Activated naive CD4-positive, alpha-beta T cell treated with Interleukin-2 at 50 U/mL for 16 hours (primary cell): ENCODE data around the gene CCDC91.
"Not testable (repeated sequence)": the region's sequence is repeated elsewhere in the genome, so short reads cannot be mapped to it uniquely, and the experiment has no call there.

Source experiments
- DNase-seq: peaks from one replicate; pipeline ENCODE4 v3.0.0-alpha.2; 2020

CCDC91 gene

DNA sequence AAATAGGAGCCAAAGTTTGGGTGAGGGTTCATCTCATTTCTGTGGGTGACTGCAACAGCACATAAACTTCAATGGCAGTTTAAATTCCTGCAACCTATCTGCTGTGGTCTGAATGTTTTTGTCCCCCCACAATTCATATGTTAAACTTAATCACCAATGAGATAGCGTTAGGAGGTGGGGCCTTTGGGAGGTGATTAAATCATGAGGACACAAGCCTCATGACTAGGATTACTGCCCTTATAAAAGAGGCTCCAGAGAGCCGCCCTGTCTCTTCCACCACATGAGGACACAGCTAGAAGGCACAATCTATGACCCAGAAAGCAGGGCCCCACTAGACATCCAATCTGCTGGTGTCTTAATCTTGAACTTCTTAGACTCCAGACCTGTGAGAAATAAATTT is 3.8 kb upstream of the CCDC91 start:
- DNase-seq = no peak

- DNase-seq = no peak
Observed at GRCh38 chr12:28189784-28190320, 404 bp upstream of the CCDC91 start.

DNA sequence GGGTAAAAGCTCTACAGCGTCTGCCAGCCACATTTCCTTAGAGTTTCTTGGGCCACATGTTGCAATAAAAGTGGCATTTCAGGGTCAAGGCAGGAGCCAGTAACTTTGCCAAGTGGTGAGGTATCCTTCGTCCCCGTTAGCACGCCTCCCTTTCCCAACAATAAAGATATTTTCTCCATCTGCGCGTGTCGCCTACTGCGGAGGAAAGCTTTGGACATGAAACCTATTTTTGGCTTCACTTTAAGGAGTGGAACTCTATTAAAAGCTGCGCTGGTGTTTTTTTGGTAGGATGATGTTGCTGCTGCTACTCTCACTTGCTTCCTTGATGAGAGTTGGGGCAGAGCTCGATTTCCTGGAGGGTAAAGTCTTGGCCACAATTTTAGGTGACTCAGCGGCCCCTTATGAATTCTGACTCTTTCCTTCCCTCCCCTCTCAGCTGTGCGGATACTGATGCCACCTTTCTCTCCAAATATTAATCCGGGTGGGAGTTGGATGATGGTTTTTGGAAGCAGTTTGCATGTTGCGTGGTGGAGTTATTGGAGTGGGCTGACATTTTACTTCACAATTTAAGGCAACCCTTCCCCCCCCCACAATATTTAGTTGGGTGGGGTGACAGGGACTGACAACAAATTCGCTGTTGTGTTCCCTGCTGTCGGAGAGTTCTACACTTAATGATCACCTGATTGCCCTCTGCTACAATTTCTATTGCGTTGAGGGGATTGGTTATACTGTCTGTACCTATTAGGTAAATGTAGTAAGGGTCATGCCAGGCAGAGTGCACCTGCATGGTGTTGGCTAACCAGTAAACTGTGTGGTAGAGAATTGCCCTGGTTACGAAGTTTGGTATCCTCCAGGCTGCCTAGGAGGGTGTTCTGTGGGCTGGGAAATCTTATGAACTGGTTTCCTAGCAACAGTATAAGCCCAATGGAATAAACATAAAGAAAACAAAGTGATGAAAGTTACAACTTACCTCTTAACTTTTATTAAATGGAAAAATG is 1.1 kb downstream of the CCDC91 start:
- peak; percentile 51 for DNase-seq

- no peak for DNase-seq
Observed at GRCh38 chr12:28192125-28192524, 1.9 kb downstream of the CCDC91 start.

DNA sequence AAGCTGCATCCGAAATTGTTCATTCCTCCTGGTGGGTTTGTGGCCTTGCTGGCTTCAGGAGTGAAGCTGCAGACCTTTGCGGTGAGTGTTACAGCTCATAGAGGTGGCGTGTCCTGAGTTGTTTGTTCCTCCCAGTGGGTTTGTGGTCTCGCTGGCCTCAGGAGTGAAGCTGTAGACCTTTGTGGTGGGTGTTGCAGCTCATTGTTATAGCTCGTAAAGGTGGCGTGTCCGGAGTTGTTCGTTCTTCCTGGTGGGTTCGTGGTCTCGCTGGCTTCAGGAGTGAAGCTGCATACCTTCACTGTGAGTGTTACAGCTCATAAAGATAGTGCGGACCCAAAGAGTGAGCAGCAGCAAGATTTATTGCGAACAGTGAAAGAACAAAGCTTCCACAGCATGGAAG is 4.4 kb downstream of the CCDC91 start:
- not testable (repeated sequence) for DNase-seq

DNA sequence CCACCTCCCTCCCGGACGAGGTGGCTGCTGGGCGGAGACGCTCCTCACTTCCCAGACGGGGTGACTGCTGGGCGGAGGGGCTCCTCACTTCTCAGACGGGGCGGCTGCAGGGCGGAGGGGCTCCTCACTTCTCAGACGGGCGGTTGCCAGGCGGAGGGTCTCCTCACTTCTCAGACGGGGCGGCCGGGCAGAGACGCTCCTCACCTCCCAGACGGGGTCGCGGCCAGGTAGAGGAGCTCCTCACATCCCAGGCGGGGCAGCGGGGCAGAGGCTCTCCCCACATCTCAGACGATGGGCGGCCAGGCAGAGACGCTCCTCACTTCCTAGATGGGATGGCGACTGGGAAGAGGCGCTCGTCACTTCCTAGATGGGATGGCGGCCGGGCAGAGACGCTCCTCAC is 10.9 kb downstream of the CCDC91 start:
- not testable (repeated sequence) for DNase-seq

DNA sequence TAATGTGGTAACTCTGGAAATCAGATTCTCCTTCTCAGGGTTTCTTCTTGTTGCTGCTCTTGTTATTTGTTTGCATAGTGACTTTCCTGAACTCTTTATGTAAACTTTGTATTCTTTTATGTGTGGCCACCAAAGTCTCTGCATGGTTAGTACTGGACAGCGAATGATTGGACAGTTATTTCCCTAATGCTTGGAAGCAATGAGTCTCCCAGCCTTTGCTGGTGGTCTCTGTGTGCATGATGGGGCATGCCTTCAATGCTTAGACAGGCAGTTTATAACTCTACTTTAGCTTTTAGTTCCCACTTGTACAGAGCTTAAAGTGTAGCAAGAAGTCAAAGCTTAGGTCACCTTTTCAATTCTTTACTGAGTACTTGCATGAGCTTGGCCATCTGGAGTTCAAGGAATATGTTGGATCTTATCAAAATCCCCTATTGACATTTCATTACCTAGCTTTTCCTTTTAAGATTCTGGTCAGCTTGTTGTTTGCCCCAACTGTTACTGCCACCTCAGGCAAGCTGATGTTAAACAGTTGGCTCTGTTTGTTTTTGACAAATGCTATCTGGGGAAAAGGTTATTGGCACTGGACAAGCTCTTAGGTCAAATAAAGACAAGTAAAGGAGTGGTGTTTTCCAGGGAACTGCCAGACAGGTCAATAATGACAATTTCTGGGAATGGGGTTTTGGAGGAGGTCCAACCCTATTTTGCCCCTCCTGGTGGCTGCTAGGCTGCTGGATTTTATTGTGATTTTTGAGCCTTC is 12.3 kb downstream of the CCDC91 start:
- no peak for DNase-seq

DNA sequence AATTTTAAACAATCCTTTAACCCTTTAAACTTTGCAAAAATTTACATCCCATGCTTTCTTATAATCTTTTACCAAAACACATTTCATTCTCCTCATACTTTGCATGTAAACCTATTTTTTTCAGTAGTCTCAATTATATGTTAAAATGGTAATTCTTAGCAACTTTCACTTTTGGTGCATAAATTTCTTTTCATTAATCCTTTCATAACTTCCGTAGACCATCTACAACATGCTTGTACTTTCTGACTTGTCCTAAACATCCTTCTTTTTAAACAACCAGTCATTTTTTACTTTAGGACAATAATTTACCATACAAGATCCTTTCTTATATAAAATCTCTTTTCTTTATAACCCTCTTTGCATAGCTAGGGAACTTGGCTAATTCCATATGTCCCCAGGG is 19.5 kb downstream of the CCDC91 start:
- no peak for DNase-seq

- DNase-seq = no peak
Observed at GRCh38 chr12:28212182-28212581, 21.9 kb downstream of the CCDC91 start.

DNA sequence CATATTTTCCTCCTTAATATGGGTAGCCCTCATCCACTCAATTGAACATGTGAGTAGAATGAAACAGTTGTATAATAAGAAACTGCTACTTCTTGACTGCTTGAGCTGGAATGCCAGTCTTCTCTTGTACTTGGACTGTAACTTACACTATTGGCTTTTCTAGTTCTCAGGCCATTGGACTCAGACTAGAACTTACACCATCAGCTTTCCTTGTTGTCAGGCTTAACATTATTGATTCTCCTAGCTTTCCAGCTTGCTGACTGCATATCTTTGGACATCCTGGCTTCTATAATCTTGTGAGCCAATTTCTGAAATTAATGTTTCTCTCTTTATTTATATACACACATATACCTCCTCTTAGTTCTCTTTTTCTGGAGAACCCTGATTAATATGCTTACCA is 24.8 kb downstream of the CCDC91 start:
- DNase-seq = no peak

DNA sequence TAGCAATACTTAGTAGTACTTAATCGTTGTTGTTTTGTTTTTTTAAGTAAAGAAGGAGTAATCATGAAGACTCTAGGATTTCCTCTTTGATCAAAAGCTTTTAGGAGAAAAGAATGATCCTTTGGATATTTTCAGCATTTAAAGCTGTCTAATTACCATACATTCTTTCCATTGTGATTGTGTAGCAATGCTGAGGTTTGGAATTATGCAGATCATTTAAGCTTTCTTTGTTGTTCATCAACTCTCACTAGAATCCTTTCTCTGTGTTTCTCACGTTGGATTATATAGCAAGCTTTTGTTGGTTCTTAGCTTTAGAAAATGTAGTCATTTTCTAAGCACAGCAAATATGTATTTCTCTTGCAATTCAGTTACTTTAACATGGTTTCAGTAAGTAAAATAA is 25.8 kb downstream of the CCDC91 start:
- DNase-seq = no peak

GRCh38 chr12:28217805-28218204 is 27.5 kb downstream of the CCDC91 start:
- no peak for DNase-seq

DNA sequence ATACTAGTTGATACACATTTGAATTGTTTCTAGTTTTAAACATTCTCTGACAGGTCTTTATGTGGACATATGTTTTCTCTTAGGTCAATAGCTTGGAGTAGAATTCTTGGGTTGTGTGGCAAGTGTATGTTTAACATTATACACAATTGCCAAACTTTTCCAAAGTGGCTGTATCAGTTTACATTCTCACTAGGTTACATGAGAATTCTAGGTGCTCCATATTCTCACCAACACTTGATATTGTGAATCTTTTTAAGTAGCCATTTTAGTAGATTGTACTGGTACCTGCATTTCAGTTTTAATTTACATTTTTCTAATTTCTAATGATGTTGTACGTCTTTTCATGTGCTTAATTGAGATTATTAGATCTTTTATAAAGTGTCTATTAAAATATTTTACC is 28.6 kb downstream of the CCDC91 start:
- no peak for DNase-seq

- DNase-seq = no peak
Observed at GRCh38 chr12:28219827-28220226, 29.6 kb downstream of the CCDC91 start.

DNA sequence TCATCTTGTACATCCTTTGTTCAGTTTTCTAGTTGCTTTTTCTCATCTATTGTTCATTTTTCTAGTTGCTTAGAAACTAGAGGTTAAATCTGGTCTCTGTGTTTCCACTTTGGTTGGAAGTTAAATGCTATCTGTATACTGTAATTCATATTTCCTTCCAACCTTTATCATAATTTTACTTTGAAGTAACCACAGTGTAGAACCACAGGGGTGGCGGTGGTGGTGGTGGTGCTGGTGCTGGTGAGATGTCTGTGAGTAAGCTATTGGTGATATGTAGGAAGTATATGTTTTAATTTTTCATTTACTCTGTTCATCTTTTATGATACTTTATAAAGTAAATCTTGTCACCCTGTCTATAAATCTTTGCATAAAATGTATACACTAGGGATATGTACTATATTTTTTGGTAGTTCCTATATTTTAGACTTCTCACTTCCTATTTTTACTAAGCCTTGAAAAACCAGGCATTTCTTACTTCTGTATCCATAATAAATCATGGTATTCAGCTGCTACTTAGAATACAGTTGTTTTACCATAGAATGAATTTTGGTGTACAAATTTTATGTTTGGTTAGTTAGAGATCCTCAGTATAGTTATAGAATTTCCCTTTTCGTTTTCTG is 31.9 kb downstream of the CCDC91 start:
- DNase-seq = peak; percentile 73

GRCh38 chr12:28223025-28223554 is 32.8 kb downstream of the CCDC91 start:
- DNase-seq = no peak

GRCh38 chr12:28223858-28224257 is 33.6 kb downstream of the CCDC91 start:
- DNase-seq = no peak

DNA sequence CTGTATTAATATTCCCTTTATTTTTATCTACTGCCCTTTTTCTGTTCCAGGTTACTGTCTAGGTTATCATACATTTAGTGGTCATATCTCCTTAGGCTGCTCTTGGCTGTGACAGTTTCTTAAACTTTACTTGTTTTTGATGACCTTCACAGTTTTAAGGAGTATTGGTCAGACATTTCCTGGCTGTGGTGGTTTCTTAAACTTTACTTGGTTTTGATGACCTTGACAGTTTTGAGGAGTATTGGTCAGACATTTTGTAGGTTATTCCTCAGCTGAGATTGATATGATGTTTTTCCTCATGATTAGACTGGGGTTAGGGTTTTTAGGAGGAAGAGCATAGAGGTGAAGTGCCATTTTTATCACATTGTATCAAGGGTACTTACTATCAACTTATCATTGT is 36.4 kb downstream of the CCDC91 start:
- no peak for DNase-seq

- no peak for DNase-seq
Observed at GRCh38 chr12:28227251-28227650, 37.0 kb downstream of the CCDC91 start.

GRCh38 chr12:28231248-28231647 is 41.0 kb downstream of the CCDC91 start:
- DNase-seq = no peak

DNA sequence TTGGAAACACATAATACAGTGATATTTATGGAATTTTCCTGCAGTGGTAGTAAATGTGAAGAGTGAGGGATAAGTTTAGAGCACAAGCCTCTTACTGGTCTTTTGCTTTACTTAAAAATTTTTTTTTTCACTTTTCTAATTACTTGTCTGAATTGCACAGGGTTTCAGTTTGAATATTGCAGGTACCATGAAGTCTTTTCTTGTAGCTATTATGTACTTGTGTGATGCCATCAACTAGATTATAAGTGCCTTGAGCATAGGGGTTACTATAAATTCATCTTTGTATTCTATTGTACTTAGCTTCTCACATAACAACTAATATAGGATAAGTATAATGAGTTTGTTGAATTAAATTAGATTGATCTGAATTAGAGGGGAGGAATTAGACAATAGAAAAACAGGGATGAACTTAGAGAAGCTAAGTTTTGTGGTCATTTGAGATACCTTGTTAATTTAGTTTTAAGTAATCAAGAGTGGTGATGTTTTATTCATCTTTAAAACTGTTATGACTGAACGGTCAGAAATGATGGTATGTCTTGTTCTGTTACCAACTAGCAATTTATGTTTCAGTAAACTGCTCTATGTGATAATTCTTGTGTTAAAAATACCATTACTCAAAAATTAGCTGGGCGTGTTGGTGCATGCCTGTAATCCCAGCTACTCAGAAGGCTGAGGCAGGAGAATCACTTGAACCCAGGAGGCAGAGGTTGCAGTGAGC is 42.1 kb downstream of the CCDC91 start:
- no peak for DNase-seq

DNA sequence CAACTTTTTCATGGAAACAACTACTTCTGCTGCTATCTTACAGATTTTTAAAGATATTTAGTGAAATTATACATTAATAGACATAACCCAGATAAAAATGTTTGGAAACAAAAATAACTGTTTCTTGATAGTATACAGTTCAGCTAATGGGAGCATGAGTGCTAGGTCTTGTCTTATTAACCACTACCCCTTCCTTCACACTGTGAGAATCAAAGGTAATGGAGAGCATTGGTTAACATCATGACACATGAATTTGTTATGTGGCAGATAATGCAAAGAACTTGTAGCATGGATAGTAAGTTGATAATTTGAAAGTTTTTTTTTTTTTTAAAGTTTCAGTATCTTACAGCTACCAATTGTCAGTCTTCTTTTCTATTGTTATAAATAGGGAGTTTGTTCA is 44.2 kb downstream of the CCDC91 start:
- DNase-seq = no peak
